ENCODE data around the gene FHOD3.

GRCh38 chr18:36458306-36458705 lies 160.8 kb downstream of the FHOD3 start:
- TF ChIP-seq CTCF (IDR thresholded peaks at IDR 0.05) (no peak), POLR2A (IDR thresholded peaks at IDR 0.05) (no peak)
